ENCODE data around the gene EPB41L4A.

EPB41L4A gene

GRCh38 chr5:112379542-112380325 lies 39.3 kb downstream of the EPB41L4A start (continued):
- TF ChIP-seq AEBP2 (tag by site-specific recombination; IDR thresholded peaks at IDR 0.05; ENCODE audit: borderline replicate concordance) = no peak
- TF ChIP-seq ZNF24 (tag by site-specific recombination; IDR thresholded peaks at IDR 0.05) = no peak
- no peak for TF ChIP-seq ZNF292 (tag by site-specific recombination; IDR thresholded peaks at IDR 0.05; ENCODE audit: borderline replicate concordance, low read depth)
- no peak for TF ChIP-seq ZNF654 (tag by site-specific recombination; IDR thresholded peaks at IDR 0.05; ENCODE audit: low read depth)
- TF ChIP-seq BCL6B (tag by site-specific recombination; IDR thresholded peaks at IDR 0.05) = no peak
- no peak for TF ChIP-seq ZEB2 (tag by site-specific recombination; IDR thresholded peaks at IDR 0.05)
- no peak for TF ChIP-seq ZNF174 (tag by site-specific recombination; IDR thresholded peaks at IDR 0.05)

GRCh38 chr5:112374818-112375217 lies 44.3 kb downstream of the EPB41L4A start:
- ChIA-PET CTCF (no interaction called here), POLR2A (no interaction called here)
- TF ChIP-seq PRDM6 (tag by site-specific recombination; IDR thresholded peaks at IDR 0.05) = no peak
- TF ChIP-seq ZNF433 (tag by site-specific recombination; IDR thresholded peaks at IDR 0.05; ENCODE audit: low read depth) = no peak
- no peak for TF ChIP-seq ZNF2 (tag by site-specific recombination; IDR thresholded peaks at IDR 0.05)
- TF ChIP-seq ZNF398 (tag by site-specific recombination; IDR thresholded peaks at IDR 0.05) = no peak
- no peak for TF ChIP-seq OSR2 (tag by site-specific recombination; IDR thresholded peaks at IDR 0.05)
- TF ChIP-seq ZIC2 (tag by site-specific recombination; IDR thresholded peaks at IDR 0.05) = no peak
- no peak for TF ChIP-seq ZNF426 (tag by site-specific recombination; IDR thresholded peaks at IDR 0.05)
- no peaks in the 10 kb centered on the region for H3K36me3 ChIP-seq (ENCODE audit: control insufficient read depth in 2 of 2, insufficient read depth in 1 of 2, low read length in 2 of 2)
- no peaks in the 10 kb centered on the region for H3K9me3 ChIP-seq (ENCODE audit: control insufficient read depth, insufficient read depth, low read depth, low read length)
- no peaks in the 10 kb centered on the region for H3K4me1 ChIP-seq (ENCODE audit: control insufficient read depth, insufficient read depth, low read length)
- H3K4me3 ChIP-seq (ENCODE audit: low read depth, low read length) = no peak overlapping the region
- H3K27ac ChIP-seq (ENCODE audit: extremely low read depth, low read depth, low read length) = no peak overlapping the region

- CTCF ChIA-PET = interaction anchor here (0.8 to 1.9 kb wide), 2 partner anchors 16 to 63 kb away, joined by 4 read pairs; no protein-coding TSS in a partner anchor
- Histone ChIP-seq H3K27ac (ENCODE audit: extremely low read depth, low read depth, low read length) (no peak overlapping the region), H3K9me3 (ENCODE audit: control insufficient read depth, insufficient read depth, low read depth, low read length) (no peaks in the 10 kb centered on the region)
These were observed 44.7 kb downstream of the EPB41L4A start for GRCh38 chr5:112374356-112374755.

More at GRCh38 chr5:112374356-112374755, 44.7 kb downstream of the EPB41L4A start:
- no peak for TF ChIP-seq ZNF211 (tag by site-specific recombination; IDR thresholded peaks at IDR 0.05; ENCODE audit: low read depth)
- no peak for TF ChIP-seq ZNF366 (tag by site-specific recombination; conservative IDR thresholded peaks at IDR 0.05)
- TF ChIP-seq ZNF354C (tag by site-specific recombination; IDR thresholded peaks at IDR 0.05; ENCODE audit: borderline replicate concordance, low read depth) = no peak
- TF ChIP-seq ZNF146 (tag by site-specific recombination; IDR thresholded peaks at IDR 0.05) = no peak
- Histone ChIP-seq H3K36me3 (ENCODE audit: control insufficient read depth in 2 of 2, insufficient read depth in 1 of 2, low read length in 2 of 2) (no peaks in the 10 kb centered on the region), H3K4me1 (ENCODE audit: control insufficient read depth, insufficient read depth, low read length) (no peaks in the 10 kb centered on the region), H3K4me3 (ENCODE audit: low read depth, low read length) (no peak overlapping the region)
- POLR2A ChIA-PET = no interaction called here

Measured in HEK293 (cell line).